ENCODE data around the gene BMP8A. TPM values are rescaled to one million over a fixed set of nuclear protein-coding genes. Genes with fewer than 3 reads are reported as not detected.

The BMP8A gene
- total and polyA plus RNA-seq, 8 donors = 0.37 to 0.82 (median 0.64) TPM

GRCh38 chr1:39481289-39481688 lies 10.1 kb upstream of the BMP8A start:
- H3K36me3 ChIP-seq = peaks cover 0 to 95% of the 10 kb centered on the region in 2 donors
- no peak overlapping the region for H3K27ac ChIP-seq
- DNase-seq = no peak

GRCh38 chr1:39483276-39483675 lies 8.2 kb upstream of the BMP8A start:
- Histone ChIP-seq H3K27me3 (no peaks in the 10 kb centered on the region), H3K27ac (no peak overlapping the region), H3K36me3 (peaks cover 0 to 95% of the 10 kb centered on the region in 2 donors), H3K9me3 (no peaks in the 10 kb centered on the region), H3K4me1 (peaks cover 0 to under 1% of the 10 kb centered on the region in 2 donors), H3K4me3 (no peak overlapping the region)
- ATAC-seq = no peak
- no peak for DNase-seq
- intact Hi-C loops (cut with DNase I) = no loop called here
- TF ChIP-seq CTCF (IDR thresholded peaks at IDR 0.05) = no peak

More at GRCh38 chr1:39481289-39481688, 10.1 kb upstream of the BMP8A start:
- no peaks in the 10 kb centered on the region for H3K4me1 ChIP-seq
- intact Hi-C loops (cut with DNase I) = no loop called here
- no peaks in the 10 kb centered on the region for H3K27me3 ChIP-seq
- no peak for TF ChIP-seq CTCF (IDR thresholded peaks at IDR 0.05)
- no peak for ATAC-seq
- H3K4me3 ChIP-seq = no peak overlapping the region
- no peaks in the 10 kb centered on the region for H3K9me3 ChIP-seq

- H3K27ac ChIP-seq = no peak overlapping the region
Observed at GRCh38 chr1:39484564-39484963, 6.9 kb upstream of the BMP8A start.

GRCh38 chr1:39485046-39485803 lies 6.2 kb upstream of the BMP8A start:
- peaks cover 0 to 7% of the 10 kb centered on the region in 2 donors for H3K27me3 ChIP-seq
- no peaks in the 10 kb centered on the region for H3K9me3 ChIP-seq
- intact Hi-C loops (cut with DNase I) = no loop called here
- no peak overlapping the region for H3K27ac ChIP-seq
- DNase-seq (no peak), ATAC-seq (no peak)
- peaks cover 0 to 78% of the 10 kb centered on the region in 2 donors for H3K36me3 ChIP-seq
- peaks cover 0 to 6% of the 10 kb centered on the region in 2 donors for H3K4me1 ChIP-seq
- no peak for TF ChIP-seq CTCF (IDR thresholded peaks at IDR 0.05)
- no peak overlapping the region for H3K4me3 ChIP-seq

More at GRCh38 chr1:39484564-39484963, 6.9 kb upstream of the BMP8A start:
- peaks cover 0 to 84% of the 10 kb centered on the region in 2 donors for H3K36me3 ChIP-seq
- ATAC-seq = no peak
- peaks cover 0 to under 1% of the 10 kb centered on the region in 2 donors for H3K27me3 ChIP-seq
- H3K4me3 ChIP-seq = no peak overlapping the region
- TF ChIP-seq CTCF (IDR thresholded peaks at IDR 0.05) = no peak
- intact Hi-C loops (cut with DNase I) = no loop called here
- DNase-seq = no peak
- no peaks in the 10 kb centered on the region for H3K9me3 ChIP-seq
- peaks cover 0 to 6% of the 10 kb centered on the region in 2 donors for H3K4me1 ChIP-seq

- H3K27me3 ChIP-seq = peaks cover 9 to 35% of the 10 kb centered on the region in 2 donors
- peaks cover 0 to 49% of the 10 kb centered on the region in 2 donors for H3K36me3 ChIP-seq
- no peak overlapping the region for H3K4me3 ChIP-seq
- DNase-seq (no peak), ATAC-seq (no peak)
- intact Hi-C loops (cut with DNase I) = no loop called here
- H3K27ac ChIP-seq = no peak overlapping the region
- no peak for TF ChIP-seq CTCF (IDR thresholded peaks at IDR 0.05)
- H3K4me1 ChIP-seq = peaks cover 5 to 22% of the 10 kb centered on the region in 2 donors
- H3K9me3 ChIP-seq = no peaks in the 10 kb centered on the region
Observed at GRCh38 chr1:39488012-39488545, 3.4 kb upstream of the BMP8A start.
